SHP77 treated with DMSO at 0.1 percent for 48 hours (cell line): ENCODE results near the gene DHH.
"Not testable (repeated sequence)": the region's sequence is repeated elsewhere in the genome, so short reads cannot be mapped to it uniquely, and the experiment has no call there.

Experiments
- DNase-seq: peaks from one replicate; lab custom pipeline; 2025; lab: John Stamatoyannopoulos, UW

The DHH gene

GRCh38 chr12:49094160-49094974 is at the start of gene DHH:
Gene DHH, minus strand, starts transcription at chr12:49094801. Its CDS starts 289 bp downstream, at chr12:49094512.
- peak; percentile 49 for DNase-seq

GRCh38 chr12:49144384-49144783 is 49.8 kb upstream of the DHH start:
- no peak for DNase-seq

GRCh38 chr12:49138999-49139398 is 44.4 kb upstream of the DHH start:
- no peak for DNase-seq

DNA sequence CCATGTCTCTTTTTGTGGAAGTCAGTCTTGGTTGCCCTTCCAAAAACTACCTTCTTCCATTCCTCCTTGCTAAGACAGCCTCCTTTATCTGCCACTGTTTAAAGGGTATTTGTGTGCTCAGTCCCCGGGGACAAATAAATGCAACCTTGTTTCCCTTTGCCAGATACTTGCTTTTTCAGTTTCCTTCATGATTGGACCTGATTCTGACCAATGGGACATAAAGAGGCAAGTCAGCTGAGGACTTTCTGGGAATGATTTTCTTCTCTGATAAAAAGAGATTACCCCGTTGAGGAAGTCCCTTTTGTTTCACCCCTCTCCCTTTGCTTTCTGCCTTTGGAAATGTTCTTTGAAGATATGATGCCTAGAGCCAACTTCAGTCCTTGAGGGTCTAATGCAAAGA is 44.0 kb upstream of the DHH start:
- no peak for DNase-seq

- no peak for DNase-seq
These were observed 42.9 kb upstream of the DHH start for GRCh38 chr12:49137476-49137875.

DNA sequence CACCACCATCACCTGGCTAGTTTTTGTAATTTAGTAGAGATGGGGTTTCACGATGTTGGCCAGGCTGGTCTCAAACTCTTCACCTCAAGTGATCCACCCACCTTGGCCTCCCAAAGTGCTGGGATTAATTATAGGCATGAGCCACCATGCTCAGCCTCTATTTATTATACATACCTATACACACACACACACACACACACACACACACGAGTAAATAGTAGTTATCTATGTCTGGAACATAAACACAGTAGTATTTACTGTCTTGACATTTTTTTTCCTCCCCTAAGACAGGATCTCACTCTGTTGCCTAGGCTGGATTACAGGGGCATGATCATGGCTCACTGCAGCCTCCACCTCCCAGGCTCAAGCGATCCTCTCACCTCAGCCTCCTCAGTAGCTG is 42.4 kb upstream of the DHH start:
- not testable (repeated sequence) for DNase-seq

DNA sequence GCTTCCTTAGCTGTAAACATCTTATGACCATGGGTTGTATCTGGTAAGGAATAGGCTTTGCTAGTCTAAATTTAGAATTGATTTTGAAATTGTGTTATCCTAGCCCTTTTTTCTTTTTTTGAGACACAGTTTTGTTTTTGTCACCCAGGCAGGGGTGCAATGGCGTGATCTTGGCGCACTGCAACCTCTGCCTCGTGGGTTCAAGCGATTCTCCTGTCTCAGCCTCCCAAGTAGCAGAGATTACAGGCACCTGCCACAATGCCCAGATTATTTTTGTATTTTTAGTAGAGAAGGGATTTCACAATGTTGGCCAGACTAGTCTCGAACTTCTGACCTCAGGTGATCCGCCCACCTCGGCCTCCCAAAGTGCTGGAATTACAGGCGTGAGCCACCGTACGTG is 39.0 kb upstream of the DHH start:
- DNase-seq: no peak

GRCh38 chr12:49133014-49133413 is 38.4 kb upstream of the DHH start:
- peak; percentile 29 for DNase-seq

- peak; percentile 51 for DNase-seq
These were observed 37.4 kb upstream of the DHH start for GRCh38 chr12:49131894-49132461.

GRCh38 chr12:49131051-49131893 is 36.7 kb upstream of the DHH start, which contains the start of gene TUBA1B:
Gene TUBA1B, minus strand, starts transcription at chr12:49131395. Its CDS starts 95 bp downstream, at chr12:49131300.
- peak; percentile 71 for DNase-seq

DNA sequence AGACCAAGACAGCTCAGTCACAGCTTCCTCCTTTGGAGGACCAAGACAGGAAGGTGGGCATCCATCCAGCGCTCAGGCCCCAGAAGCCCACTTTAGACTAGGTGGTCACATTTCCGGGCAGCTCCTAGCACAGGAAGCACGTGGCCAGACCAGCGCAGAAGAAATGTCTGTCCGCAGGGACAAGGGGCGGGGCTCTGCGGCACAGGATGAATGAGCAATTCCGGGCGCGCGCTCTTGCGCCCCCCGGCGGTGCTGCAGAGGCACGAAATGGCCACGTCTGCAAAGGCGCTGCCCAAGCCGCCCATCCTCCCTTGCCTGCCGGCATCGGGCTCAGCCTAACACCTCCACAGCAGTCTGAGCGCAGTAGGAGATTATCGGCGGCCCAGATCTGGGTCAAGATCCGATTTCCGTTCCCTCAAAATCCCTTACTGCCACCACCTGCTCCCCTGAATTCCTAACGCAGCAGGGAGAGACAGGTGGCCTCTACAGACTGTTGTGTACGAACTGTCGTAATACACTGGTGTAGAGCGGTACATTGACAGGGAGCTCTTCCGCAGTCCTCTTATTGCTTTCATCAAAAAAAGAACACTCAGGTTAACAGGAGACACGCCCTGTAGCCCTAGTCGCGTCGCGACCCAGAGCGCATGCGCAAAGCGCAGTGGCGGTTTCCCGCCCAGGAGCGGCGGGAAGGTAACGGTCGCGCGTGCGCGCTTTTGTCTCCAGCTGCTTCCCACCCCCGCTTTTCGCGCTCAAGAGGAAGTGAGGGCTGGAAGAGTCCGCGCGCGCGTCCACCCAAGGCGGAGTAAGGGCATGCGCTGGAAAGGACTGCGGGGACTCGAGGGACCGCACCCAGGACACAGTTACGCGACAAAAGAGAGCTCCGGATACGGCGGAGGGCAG is 35.8 kb upstream of the DHH start:
- peak; percentile 76 for DNase-seq

GRCh38 chr12:49129332-49130150 is 34.9 kb upstream of the DHH start:
- no peak for DNase-seq

DNA sequence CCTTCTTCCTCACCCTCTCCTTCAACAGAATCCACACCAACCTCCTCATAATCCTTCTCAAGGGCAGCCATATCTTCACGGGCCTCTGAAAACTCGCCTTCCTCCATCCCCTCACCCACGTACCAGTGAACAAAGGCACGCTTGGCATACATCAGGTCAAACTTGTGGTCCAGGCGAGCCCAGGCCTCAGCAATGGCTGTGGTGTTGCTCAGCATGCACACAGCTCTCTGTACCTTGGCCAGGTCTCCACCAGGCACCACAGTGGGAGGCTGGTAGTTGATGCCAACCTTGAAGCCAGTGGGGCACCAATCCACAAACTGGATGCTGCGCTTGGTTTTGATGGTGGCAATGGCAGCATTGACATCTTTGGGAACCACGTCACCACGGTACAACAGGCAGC is 33.4 kb upstream of the DHH start:
- not testable (repeated sequence) for DNase-seq

DNA sequence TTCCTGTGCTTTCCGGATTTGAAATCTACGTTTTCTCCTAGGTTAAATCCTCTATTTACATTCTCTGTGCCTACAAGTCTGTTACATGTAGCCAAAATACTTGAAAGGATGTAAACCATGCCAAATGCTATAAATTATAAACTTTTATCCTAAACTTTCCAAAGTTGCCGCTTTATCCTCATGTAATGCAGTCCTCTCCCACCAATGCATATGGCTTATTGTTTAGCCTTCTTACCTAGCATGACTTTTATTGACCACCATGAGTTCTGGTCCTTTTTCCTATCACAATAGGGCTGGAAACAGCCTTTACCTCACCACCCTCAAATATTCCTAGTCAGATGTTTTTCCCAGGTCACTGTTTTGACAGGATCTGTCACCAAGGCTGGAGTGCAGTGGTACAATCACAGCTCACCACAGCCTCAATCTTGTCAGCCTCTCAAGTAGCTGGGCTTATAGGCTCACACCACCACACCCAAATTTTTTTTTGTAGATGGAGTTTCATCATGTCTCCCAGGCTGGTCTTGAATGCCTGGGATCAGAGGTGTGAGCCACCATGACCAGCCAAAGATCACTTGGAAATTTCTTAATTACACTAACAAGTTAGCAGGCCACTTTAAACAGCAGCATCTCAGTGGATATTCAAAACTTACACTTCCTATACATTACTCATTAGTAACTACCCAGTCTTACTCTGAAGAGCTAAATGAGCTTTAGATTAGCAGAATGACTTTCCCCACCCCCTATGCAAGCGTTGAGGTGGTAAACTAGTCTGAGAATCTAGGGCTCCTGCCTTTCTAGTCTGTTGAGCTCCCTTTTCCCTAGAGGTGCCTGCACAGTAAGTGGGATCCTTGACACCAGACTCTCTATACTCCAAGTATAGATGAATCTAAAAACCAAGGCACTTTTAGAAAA is 32.5 kb upstream of the DHH start:
- no peak for DNase-seq

DNA sequence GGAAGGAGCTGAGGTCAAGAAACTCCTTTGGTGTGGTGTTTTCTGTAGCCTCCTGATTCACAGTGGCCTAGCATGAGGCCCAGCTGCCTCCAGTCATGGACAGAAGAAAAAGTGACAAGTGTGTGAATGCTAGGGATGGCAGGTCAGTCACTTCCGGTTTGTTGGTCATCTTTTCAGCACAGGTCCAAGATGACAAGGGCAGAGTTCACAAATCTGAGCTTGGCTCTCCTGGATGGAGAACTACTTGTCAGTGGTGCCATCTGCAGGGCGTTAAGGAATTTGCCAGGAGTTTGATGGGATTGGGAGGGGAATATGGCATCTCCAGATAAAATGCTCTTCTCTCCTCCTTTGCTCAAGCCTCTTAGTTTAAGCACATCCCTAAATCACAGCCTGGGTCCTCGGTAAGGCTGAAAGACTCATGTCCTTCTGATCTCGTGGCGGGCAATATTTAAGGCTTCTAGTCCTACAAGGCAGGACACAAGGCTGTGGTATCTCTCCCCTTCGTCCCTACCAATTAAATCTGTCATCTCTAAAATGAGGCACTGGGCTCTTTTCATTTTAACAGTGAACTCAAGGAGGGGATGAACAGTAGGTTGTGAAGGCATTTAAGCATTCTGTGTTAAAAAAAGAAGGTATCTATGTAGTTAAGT is 26.6 kb upstream of the DHH start:
- peak; percentile 18 for DNase-seq

DNA sequence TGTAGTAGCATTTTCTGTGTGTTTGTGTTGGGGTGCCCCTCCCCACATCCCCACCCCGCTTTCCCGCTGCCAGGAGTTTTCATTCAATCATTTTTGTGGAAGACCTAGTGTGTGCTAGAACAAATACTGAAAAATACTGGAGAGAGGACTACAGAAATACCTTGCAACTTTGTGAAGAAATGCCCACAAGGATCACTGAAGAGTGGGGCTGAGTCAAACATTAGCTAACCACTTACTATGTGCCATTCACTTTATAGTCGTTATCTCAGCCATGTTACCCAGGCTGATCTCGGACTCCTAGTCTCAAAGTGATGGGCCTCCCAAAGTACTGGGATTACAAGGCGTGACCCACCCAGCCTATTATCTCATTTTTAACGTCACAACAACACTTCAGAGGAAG is 16.6 kb upstream of the DHH start:
- no peak for DNase-seq

- DNase-seq: peak; percentile 95
These were observed 16.0 kb upstream of the DHH start, which contains the start of gene LMBR1L for GRCh38 chr12:49110464-49111155. Gene LMBR1L, minus strand, starts transcription at chr12:49110847. Its CDS starts 292 bp downstream, at chr12:49110555.
